HEK293T (cell line): Measurements from ENCODE around the gene GKN2.
"Not testable (repeated sequence)": the region's sequence is repeated elsewhere in the genome, so short reads cannot be mapped to it uniquely, and the experiment has no call there.

ENCODE experiments used
- CTCF ChIA-PET: fragments of 350-600 bp; formaldehyde crosslinking; extraction: SDS; loops from one replicate; lab custom pipeline; 2021; ENCODE audit warnings: antibody characterized with exemption, inconsistent platforms; lab: Yijun Ruan, JAX
- POLR2A ChIA-PET: fragments of 350-600 bp; formaldehyde crosslinking; extraction: SDS; loops from one replicate; lab custom pipeline; 2020; ENCODE audit warnings: antibody characterized with exemption, inconsistent platforms; lab: Yijun Ruan, JAX
- DNase-seq: peaks from one replicate; pipeline ENCODE4 v3.0.0; 2012; ENCODE audit warnings: mixed read lengths; ENCODE audit errors: extremely low spot score
- ARNT ChIP-seq: fragments of 450-650 bp; IDR thresholded peaks from 2 replicates; pipeline ENCODE4 v1.6.1; 2017; ENCODE audit warnings: mild to moderate bottlenecking
- BHLHE40 ChIP-seq: fragments of 450-650 bp; IDR thresholded peaks from 2 replicates; pipeline ENCODE4 v1.6.1; 2016; ENCODE audit warnings: mild to moderate bottlenecking, moderate library complexity, borderline replicate concordance
- CTBP1 ChIP-seq: fragments of 450-650 bp; IDR thresholded peaks from 2 replicates; pipeline ENCODE4 v1.6.1; 2016; ENCODE audit warnings: borderline replicate concordance
- ELF4 ChIP-seq: fragments of 450-650 bp; IDR thresholded peaks from 2 replicates; pipeline ENCODE4 v1.6.1; 2017; ENCODE audit warnings: antibody characterized with exemption
- FOXA1 ChIP-seq: fragments of 450-650 bp; IDR thresholded peaks from 2 replicates; pipeline ENCODE4 v1.6.1; 2016; ENCODE audit warnings: mild to moderate bottlenecking
- FOXK2 ChIP-seq: fragments of 450-650 bp; IDR thresholded peaks from 2 replicates; pipeline ENCODE4 v1.6.1; 2016; ENCODE audit warnings: mild to moderate bottlenecking
- FOXM1 ChIP-seq: fragments of 450-650 bp; IDR thresholded peaks from 2 replicates; pipeline ENCODE4 v1.6.1; 2017; ENCODE audit warnings: mild to moderate bottlenecking, borderline replicate concordance
- HDGF ChIP-seq: fragments of 450-650 bp; IDR thresholded peaks from 2 replicates; pipeline ENCODE4 v1.6.1; 2017; ENCODE audit warnings: antibody characterized with exemption, borderline replicate concordance
- L3MBTL2 ChIP-seq: fragments of 450-650 bp; conservative IDR thresholded peaks from 2 replicates; pipeline ENCODE4 v1.6.1; 2016; ENCODE audit warnings: mild to moderate bottlenecking
- LEF1 ChIP-seq: fragments of 450-650 bp; IDR thresholded peaks from 2 replicates; pipeline ENCODE4 v1.6.1; 2017; ENCODE audit warnings: mild to moderate bottlenecking, borderline replicate concordance
- NFRKB ChIP-seq: fragments of 450-650 bp; IDR thresholded peaks from 2 replicates; pipeline ENCODE4 v1.6.1; 2016; ENCODE audit warnings: mild to moderate bottlenecking, moderate library complexity
- PKNOX1 ChIP-seq: fragments of 450-650 bp; IDR thresholded peaks from 2 replicates; pipeline ENCODE4 v1.6.1; 2016
- SP1 ChIP-seq: fragments of 450-650 bp; IDR thresholded peaks from 2 replicates; pipeline ENCODE4 v1.6.1; 2017
- SUZ12 ChIP-seq: fragments of 450-650 bp; IDR thresholded peaks from 2 replicates; pipeline ENCODE4 v1.6.1; 2016; ENCODE audit warnings: mild to moderate bottlenecking
- TARDBP ChIP-seq: fragments of 450-650 bp; IDR thresholded peaks from 2 replicates; pipeline ENCODE4 v1.6.1; 2016
- ZNF384 ChIP-seq: fragments of 450-650 bp; IDR thresholded peaks from 2 replicates; pipeline ENCODE4 v1.6.1; 2016

Gene GKN2

GRCh38 chr2:68959001-68959400, 6.3 kb upstream of the GKN2 start:
- ChIA-PET CTCF (no interaction called here), POLR2A (no interaction called here)
- TF ChIP-seq BHLHE40: no peak
- no peak for TF ChIP-seq LEF1
- TF ChIP-seq TARDBP: no peak
- TF ChIP-seq FOXK2: no peak
- no peak for TF ChIP-seq SUZ12
- TF ChIP-seq CTBP1: no peak
- no peak for TF ChIP-seq ELF4
- TF ChIP-seq FOXA1: no peak
- no peak for TF ChIP-seq L3MBTL2
- TF ChIP-seq SP1: no peak
- TF ChIP-seq HDGF: no peak
- no peak for TF ChIP-seq FOXM1
- TF ChIP-seq ARNT: no peak
- no peak for TF ChIP-seq ZNF384
- TF ChIP-seq NFRKB: no peak
- TF ChIP-seq PKNOX1: no peak
- no peak for DNase-seq

- CTCF ChIA-PET, DNase-seq, POLR2A ChIA-PET: not testable (repeated sequence)
These were observed 2.7 kb upstream of the GKN2 start for GRCh38 chr2:68955432-68955831.

GRCh38 chr2:68951899-68952298, 794 bp downstream of the GKN2 start:
- TF ChIP-seq FOXA1: no peak
- no peak for TF ChIP-seq L3MBTL2
- TF ChIP-seq SUZ12: no peak
- no peak for TF ChIP-seq BHLHE40
- ChIA-PET CTCF (interaction anchor here (1.1 to 2.4 kb wide), 2 partner anchors 8 to 27 kb away, joined by 3 to 11 read pairs; no protein-coding TSS in a partner anchor), POLR2A (no interaction called here)
- no peak for DNase-seq

- CTCF ChIA-PET: no interaction called here
- no peak for TF ChIP-seq ELF4
- no peak for TF ChIP-seq CTBP1
- no peak for TF ChIP-seq L3MBTL2
- no peak for TF ChIP-seq BHLHE40
- no peak for TF ChIP-seq FOXM1
- TF ChIP-seq ZNF384: no peak
- TF ChIP-seq ARNT: no peak
- TF ChIP-seq TARDBP: no peak
- no peak for TF ChIP-seq LEF1
- TF ChIP-seq SUZ12: no peak
- POLR2A ChIA-PET: no interaction called here
- no peak for DNase-seq
These were observed 4.0 kb downstream of the GKN2 start for GRCh38 chr2:68948710-68949109.

GRCh38 chr2:68946117-68946516, 6.6 kb downstream of the GKN2 start:
- CTCF ChIA-PET: interaction anchor here (1.0 kb wide), 1 partner anchor 361 kb away, joined by 3 read pairs; no protein-coding TSS in a partner anchor
- POLR2A ChIA-PET: no interaction called here
- TF ChIP-seq ZNF384 (no peak), FOXK2 (no peak), SUZ12 (no peak), TARDBP (no peak), BHLHE40 (no peak), ARNT (no peak), SP1 (no peak)
- no peak for DNase-seq

- POLR2A ChIA-PET: interaction anchor here (1.1 kb wide), 1 partner anchor 69 kb away, joined by 3 read pairs; the partner anchor contains the start of gene ANTXR1
- TF ChIP-seq LEF1 (no peak), SUZ12 (no peak)
- peak; percentile 68 for DNase-seq
- CTCF ChIA-PET: interaction anchor here (0.6 to 2.0 kb wide), 10 partner anchors 8 to 823 kb away, joined by 3 to 12 read pairs (median 4); partner anchors contain the start of gene GKN2
These were observed 8.8 kb downstream of the GKN2 start for GRCh38 chr2:68943581-68944568.

- DNase-seq: no peak
- TF ChIP-seq PKNOX1 (no peak), FOXM1 (no peak), FOXA1 (no peak), SP1 (no peak), CTBP1 (no peak), ZNF384 (no peak), TARDBP (no peak), ARNT (no peak), ELF4 (no peak), SUZ12 (no peak), L3MBTL2 (no peak), LEF1 (no peak), FOXK2 (no peak), BHLHE40 (no peak), NFRKB (no peak), HDGF (no peak)
- ChIA-PET POLR2A (no interaction called here), CTCF (interaction anchor here (1.4 to 2.0 kb wide), 5 partner anchors 8 to 364 kb away, joined by 4 to 12 read pairs (median 8); partner anchors contain the start of gene GKN2)
These were observed 9.9 kb downstream of the GKN2 start for GRCh38 chr2:68942827-68943226.
